Measurements from ENCODE around the gene MEI4. TPM values are rescaled to one million over a fixed set of nuclear protein-coding genes. Genes with fewer than 3 reads are reported as not detected.

MEI4 gene
- total and polyA plus RNA-seq, 2 of the 13 experiments (the other 11 are each of a cell fraction or from before 2014, with no cell fraction given): not detected

GRCh38 chr6:77834591-77834996, 181.8 kb downstream of the MEI4 start (continued):
- TF ChIP-seq ZMYM2 (CRISPR knock-in tag; IDR thresholded peaks at IDR 0.05) (peak; percentile 71; the same call in 1 of the 2 replicates), NFKBIZ (CRISPR knock-in tag; IDR thresholded peaks at IDR 0.05) (peak; percentile 76), MEIS1 (CRISPR knock-in tag; IDR thresholded peaks at IDR 0.05; ENCODE audit: borderline replicate concordance) (0 out of 2 replicates have a peak, but pooled peaks have one; percentile 37), SAP130 (CRISPR knock-in tag; IDR thresholded peaks at IDR 0.05; ENCODE audit: low read depth) (peak; percentile 54), ZFP37 (CRISPR knock-in tag; IDR thresholded peaks at IDR 0.05; ENCODE audit: borderline replicate concordance) (peak; percentile 77; the same call in 1 of the 2 replicates), NCOA1 (CRISPR knock-in tag; IDR thresholded peaks at IDR 0.05) (peak; percentile 41; the same call in 1 of the 2 replicates), CREBL2 (CRISPR knock-in tag; IDR thresholded peaks at IDR 0.05; ENCODE audit: borderline replicate concordance) (no peak), CBFB (CRISPR knock-in tag; IDR thresholded peaks at IDR 0.05) (0 out of 2 replicates have a peak, but pooled peaks have one; percentile 22), ZNF333 (CRISPR knock-in tag; IDR thresholded peaks at IDR 0.05; ENCODE audit: borderline replicate concordance) (no peak), STAG1 (CRISPR knock-in tag; IDR thresholded peaks at IDR 0.05) (peak; percentile 10; the same call in 1 of the 2 replicates), HNF1B (CRISPR knock-in tag; IDR thresholded peaks at IDR 0.05) (peak; percentile 83), HOMEZ (CRISPR knock-in tag; IDR thresholded peaks at IDR 0.05; ENCODE audit: low read depth) (peak; percentile 93), ELF3 (CRISPR knock-in tag; IDR thresholded peaks at IDR 0.05) (peak; percentile 88), ZXDC (CRISPR knock-in tag; IDR thresholded peaks at IDR 0.05) (no peak), TARDBP (CRISPR knock-in tag; IDR thresholded peaks at IDR 0.05) (peak; percentile 85), ARID3A (IDR thresholded peaks at IDR 0.05; ENCODE audit: low read depth, low read length) (peak; percentile 96), NKX3-1 (CRISPR knock-in tag; IDR thresholded peaks at IDR 0.05) (peak; percentile 49; the same call in 1 of the 2 replicates), MAFF (IDR thresholded peaks at IDR 0.05; ENCODE audit: low read depth, low read length) (no peak), SNAPC2 (CRISPR knock-in tag; IDR thresholded peaks at IDR 0.05) (no peak), ZSCAN5A (CRISPR knock-in tag; IDR thresholded peaks at IDR 0.05; ENCODE audit: borderline replicate concordance) (peak; percentile 68; the same call in 1 of the 2 replicates)

All from HepG2 (cell line).